OCI-LY3 (cell line): Measurements from ENCODE around the gene TMEM239.
"Not testable (repeated sequence)": the region's sequence is repeated elsewhere in the genome, so short reads cannot be mapped to it uniquely, and the experiment has no call there.

Experiments
- EZH2phosphoT487 ChIP-seq: fragments of 200-600 bp; shearing (Covaris generic); IDR thresholded peaks from 2 replicates; pipeline ENCODE4 v1.6.1; 2018; ENCODE audit warnings: antibody characterized with exemption, mixed run types, low read depth
- TF ChIP-seq, protein P1 (sequence below): fragments of 200-600, 300-600 bp; sonication (generic); IDR thresholded peaks from 2 replicates; pipeline ENCODE4 v1.5.1; 2014; ENCODE audit warnings: antibody characterized with exemption, low read length, low read depth

DNA sequence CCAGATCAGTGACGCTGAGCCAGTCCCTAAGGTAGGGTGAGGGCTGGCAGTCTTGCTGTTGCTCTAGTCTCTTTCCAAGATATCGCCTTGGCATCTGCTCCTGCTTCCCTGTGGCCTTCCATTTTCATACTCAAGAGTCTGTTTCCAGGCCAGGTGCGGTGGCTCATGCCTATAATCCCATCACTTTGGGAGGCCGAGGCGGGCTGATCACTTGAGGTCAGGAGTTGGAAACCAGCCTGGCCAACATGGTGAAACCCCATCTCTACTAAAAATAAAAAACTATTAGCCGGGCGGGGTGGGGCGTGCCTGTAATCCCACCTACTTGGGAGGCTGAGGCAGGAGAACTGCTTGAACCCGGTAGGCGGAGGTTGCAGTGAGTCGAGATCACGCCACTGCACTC lies 46.1 kb upstream of the TMEM239 start:
- not testable (repeated sequence) for TF ChIP-seq EZH2phosphoT487
- TF ChIP-seq, protein P1, sequence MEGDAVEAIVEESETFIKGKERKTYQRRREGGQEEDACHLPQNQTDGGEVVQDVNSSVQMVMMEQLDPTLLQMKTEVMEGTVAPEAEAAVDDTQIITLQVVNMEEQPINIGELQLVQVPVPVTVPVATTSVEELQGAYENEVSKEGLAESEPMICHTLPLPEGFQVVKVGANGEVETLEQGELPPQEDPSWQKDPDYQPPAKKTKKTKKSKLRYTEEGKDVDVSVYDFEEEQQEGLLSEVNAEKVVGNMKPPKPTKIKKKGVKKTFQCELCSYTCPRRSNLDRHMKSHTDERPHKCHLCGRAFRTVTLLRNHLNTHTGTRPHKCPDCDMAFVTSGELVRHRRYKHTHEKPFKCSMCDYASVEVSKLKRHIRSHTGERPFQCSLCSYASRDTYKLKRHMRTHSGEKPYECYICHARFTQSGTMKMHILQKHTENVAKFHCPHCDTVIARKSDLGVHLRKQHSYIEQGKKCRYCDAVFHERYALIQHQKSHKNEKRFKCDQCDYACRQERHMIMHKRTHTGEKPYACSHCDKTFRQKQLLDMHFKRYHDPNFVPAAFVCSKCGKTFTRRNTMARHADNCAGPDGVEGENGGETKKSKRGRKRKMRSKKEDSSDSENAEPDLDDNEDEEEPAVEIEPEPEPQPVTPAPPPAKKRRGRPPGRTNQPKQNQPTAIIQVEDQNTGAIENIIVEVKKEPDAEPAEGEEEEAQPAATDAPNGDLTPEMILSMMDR = not testable (repeated sequence)
